ENCODE data around the gene USP44. TPM values are rescaled to one million over a fixed set of nuclear protein-coding genes. Genes with fewer than 3 reads are reported as not detected.

USP44 gene
- total and polyA plus RNA-seq, 10 donors: 0.88 to 7.2 (median 3.5) TPM

- TF ChIP-seq POLR2AphosphoS5 (IDR thresholded peaks at IDR 0.05) (no peak), POLR2A (IDR thresholded peaks at IDR 0.05) (no peak)
- TF ChIP-seq, protein P1, sequence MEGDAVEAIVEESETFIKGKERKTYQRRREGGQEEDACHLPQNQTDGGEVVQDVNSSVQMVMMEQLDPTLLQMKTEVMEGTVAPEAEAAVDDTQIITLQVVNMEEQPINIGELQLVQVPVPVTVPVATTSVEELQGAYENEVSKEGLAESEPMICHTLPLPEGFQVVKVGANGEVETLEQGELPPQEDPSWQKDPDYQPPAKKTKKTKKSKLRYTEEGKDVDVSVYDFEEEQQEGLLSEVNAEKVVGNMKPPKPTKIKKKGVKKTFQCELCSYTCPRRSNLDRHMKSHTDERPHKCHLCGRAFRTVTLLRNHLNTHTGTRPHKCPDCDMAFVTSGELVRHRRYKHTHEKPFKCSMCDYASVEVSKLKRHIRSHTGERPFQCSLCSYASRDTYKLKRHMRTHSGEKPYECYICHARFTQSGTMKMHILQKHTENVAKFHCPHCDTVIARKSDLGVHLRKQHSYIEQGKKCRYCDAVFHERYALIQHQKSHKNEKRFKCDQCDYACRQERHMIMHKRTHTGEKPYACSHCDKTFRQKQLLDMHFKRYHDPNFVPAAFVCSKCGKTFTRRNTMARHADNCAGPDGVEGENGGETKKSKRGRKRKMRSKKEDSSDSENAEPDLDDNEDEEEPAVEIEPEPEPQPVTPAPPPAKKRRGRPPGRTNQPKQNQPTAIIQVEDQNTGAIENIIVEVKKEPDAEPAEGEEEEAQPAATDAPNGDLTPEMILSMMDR (IDR thresholded peaks at IDR 0.05 in 8 of 11, conservative IDR thresholded peaks at IDR 0.05 in 3 of 11): no peak
- 31 to 56% (median 43%) methylated on average over 4 of the region's 4 CpGs for WGBS, 5 donors
- Histone ChIP-seq H3K4me3 (no peak overlapping the region), H3K36me3 (no peaks in the 10 kb centered on the region), H3K27me3 (replicated peaks in 1 of 7) (peaks cover 0 to 4% (median 0%) of the 10 kb centered on the region in 7 donors), H3K27ac (no peak overlapping the region), H3K9me3 (peaks cover 0 to 3% (median 0%) of the 10 kb centered on the region in 8 donors), H3K4me1 (no peaks in the 10 kb centered on the region)
- intact Hi-C loops (cut with DNase I; ENCODE audit: low total_unique reads): no loop called here
- no peak for DNase-seq
These were observed 3.3 kb upstream of the USP44 start for GRCh38 chr12:95554532-95555071.

GRCh38 chr12:95553197-95553943 is 2.1 kb upstream of the USP44 start:
- intact Hi-C loops (cut with DNase I; ENCODE audit: low total_unique reads): no loop called here
- no peaks in the 10 kb centered on the region for H3K36me3 ChIP-seq
- H3K4me3 ChIP-seq: no peak overlapping the region
- peaks cover 0 to 10% (median under 1%) of the 10 kb centered on the region in 6 donors for H3K4me1 ChIP-seq
- DNase-seq: no peak
- H3K27ac ChIP-seq: no peak overlapping the region
- 63 to 76% (median 71%) methylated on average over 5 of the region's 5 CpGs for WGBS, 5 donors
- peaks cover 0 to 14% (median 8%) of the 10 kb centered on the region in 7 donors for H3K27me3 ChIP-seq (replicated peaks in 1 of 7)
- peaks cover 0 to 8% (median 0%) of the 10 kb centered on the region in 8 donors for H3K9me3 ChIP-seq
- no peak for TF ChIP-seq POLR2AphosphoS5 (IDR thresholded peaks at IDR 0.05)
- TF ChIP-seq, protein P1 (IDR thresholded peaks at IDR 0.05 in 8 of 11, conservative IDR thresholded peaks at IDR 0.05 in 3 of 11): no peak
- TF ChIP-seq POLR2A (IDR thresholded peaks at IDR 0.05): no peak

DNA sequence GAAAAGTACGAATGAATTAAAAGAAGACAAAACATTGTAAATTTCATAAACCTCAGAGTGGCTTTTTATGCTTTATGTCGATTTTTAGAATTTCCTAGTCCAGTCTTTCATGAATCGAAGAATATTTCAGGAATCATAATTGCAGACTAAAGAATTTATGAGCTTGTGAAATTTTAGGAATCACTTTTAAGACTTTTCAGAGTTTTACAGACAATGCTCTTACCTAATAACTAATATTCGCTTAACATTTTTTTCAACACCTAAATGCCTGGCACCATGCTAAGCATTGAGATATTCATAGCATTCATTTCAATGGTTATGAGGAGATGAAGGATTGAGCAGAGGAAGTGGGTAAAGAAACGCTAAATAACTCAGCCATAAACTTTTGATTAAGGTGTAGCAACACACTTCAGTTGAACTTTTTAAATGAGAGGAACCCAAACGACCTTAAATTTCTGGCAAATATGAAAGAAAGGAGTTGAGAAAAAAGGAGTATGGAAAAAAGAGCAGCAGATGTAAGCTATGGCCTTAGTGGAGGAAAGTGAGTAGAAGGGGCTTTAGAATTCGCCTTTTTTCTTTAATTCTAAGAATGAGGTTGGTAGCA is 739 bp upstream of the USP44 start:
- 70 to 78% (median 73%) methylated on average over 7 of the region's 7 CpGs for WGBS, 5 donors

More for the DNA sequence above, 739 bp upstream of the USP44 start:
- Histone ChIP-seq H3K27ac (no peak overlapping the region), H3K4me3 (no peak overlapping the region), H3K36me3 (no peaks in the 10 kb centered on the region), H3K4me1 (peaks cover 0 to 23% (median 14%) of the 10 kb centered on the region in 6 donors), H3K27me3 (replicated peaks in 1 of 7) (peaks cover 0 to 23% (median 10%) of the 10 kb centered on the region in 7 donors), H3K9me3 (peaks cover 0 to 8% (median 0%) of the 10 kb centered on the region in 8 donors)
- TF ChIP-seq, protein P1 (IDR thresholded peaks at IDR 0.05 in 8 of 11, conservative IDR thresholded peaks at IDR 0.05 in 3 of 11): no peak
- no peak for TF ChIP-seq POLR2AphosphoS5 (IDR thresholded peaks at IDR 0.05)
- no peak for TF ChIP-seq POLR2A (IDR thresholded peaks at IDR 0.05)
- intact Hi-C loops (cut with DNase I; ENCODE audit: low total_unique reads): no loop called here
- DNase-seq: no peak

Data from spleen (tissue), 11 donors.